GM12878 (cell line): ENCODE measurements around the gene PLAGL1. TPM values are rescaled to one million over a fixed set of nuclear protein-coding genes. Genes with fewer than 3 reads are reported as not detected.
"Not testable (repeated sequence)": the region's sequence is repeated elsewhere in the genome, so short reads cannot be mapped to it uniquely, and the experiment has no call there.

Experiments
- ATAC-seq: fragments of 200-7000 bp; cut with Tn5 transposase; 3 replicates; pipeline ENCODE4 v1.9.1; 2020; ENCODE audit warnings: mild to moderate bottlenecking, moderate library complexity
- BruUV-seq: library from RNA; stranded (reverse); fragments of 400-500 nt; replicated peaks from 2 replicates; lab custom pipeline; 2021; lab: Mats Ljungman, UMichigan
- CTCF ChIA-PET: fragments of 300-600 bp; sonication (Branson Sonifier 250); formaldehyde crosslinking; extraction: SDS; loops from one replicate; lab custom pipeline; 2021; ENCODE audit warnings: inconsistent platforms; lab: Yijun Ruan, JAX
- POLR2A ChIA-PET: fragments of 350-600 bp; formaldehyde crosslinking; extraction: SDS; loops from one replicate; lab custom pipeline; 2021; ENCODE audit warnings: inconsistent platforms; lab: Charles Lee
- RAD21 ChIA-PET: fragments of 300-600 bp; sonication (Branson Sonifier 250); formaldehyde crosslinking; loops from one replicate; lab custom pipeline; 2023; ENCODE audit warnings: antibody characterized with exemption; ENCODE audit not compliant: unreplicated experiment; lab: Charles Lee
- SMC1A ChIA-PET: fragments of 300-600 bp; sonication (Branson Sonifier 250); formaldehyde crosslinking; loops from one replicate; lab custom pipeline; 2023; ENCODE audit not compliant: unreplicated experiment, uncharacterized antibody; lab: Charles Lee
- DNase-seq: peaks from one replicate; pipeline ENCODE4 v3.0.0-alpha.2; 2011; ENCODE audit warnings: low read depth, low spot score
- FAIRE-seq: peaks from 3 replicates; lab custom pipeline; 2011; peaks lifted over from hg19 to GRCh38; lab: Jason Lieb, UNC
- H2AFZ ChIP-seq: 2 replicates; pipeline ENCODE4 v1.6.0; 2011; ENCODE audit warnings: low read depth, low read length, control low read depth; ENCODE audit not compliant: control insufficient read depth
- H3K27ac ChIP-seq: 2 replicates; pipeline ENCODE4 v1.5.1; 2011; ENCODE audit warnings: control low read depth; ENCODE audit not compliant: control insufficient read depth, insufficient read depth
- H3K27me3 ChIP-seq, 2 experiments: replicated peaks in 1 of 2; 2 replicates each; pipeline versions ENCODE4 v1.6.0 to v1.6.1; 2011; ENCODE audit warnings: low read length in 1 of 2; ENCODE audit not compliant: control insufficient read depth in 2 of 2, insufficient read depth in 2 of 2
- H3K36me3 ChIP-seq, 2 experiments: 2 replicates each; pipeline ENCODE4 v1.5.1; 2011; ENCODE audit warnings: low read length in 1 of 2; ENCODE audit not compliant: control insufficient read depth in 2 of 2, insufficient read depth in 2 of 2
- H3K4me1 ChIP-seq: 2 replicates; pipeline ENCODE4 v1.6.1; 2011; ENCODE audit warnings: mild to moderate bottlenecking, low read length, moderate library complexity, mixed read lengths; ENCODE audit not compliant: control insufficient read depth, insufficient read depth
- H3K4me2 ChIP-seq: 2 replicates; pipeline ENCODE4 v1.6.0; 2011; ENCODE audit warnings: control low read depth; ENCODE audit not compliant: control insufficient read depth, insufficient read depth
- H3K4me3 ChIP-seq: fragments of 200-600 bp; sonication (generic); 2 replicates; pipeline ENCODE4 v1.5.1; 2016
- H3K79me2 ChIP-seq: 2 replicates; pipeline ENCODE4 v1.6.0; 2011; ENCODE audit warnings: low read length; ENCODE audit not compliant: control insufficient read depth, insufficient read depth
- H3K9ac ChIP-seq: 2 replicates; pipeline ENCODE4 v1.8.0; 2011; ENCODE audit warnings: low read length, control low read depth, mixed read lengths; ENCODE audit not compliant: control insufficient read depth, insufficient read depth
- H3K9me3 ChIP-seq: replicated peaks from 3 replicates; pipeline ENCODE4 v1.5.1; 2011; ENCODE audit warnings: mild to moderate bottlenecking, low read length; ENCODE audit not compliant: control insufficient read depth, insufficient read depth
- H4K20me1 ChIP-seq: 2 replicates; pipeline ENCODE4 v1.6.0; 2011; ENCODE audit not compliant: control insufficient read depth, insufficient read depth
- CEBPZ ChIP-seq: fragments of 150-350 bp; IDR thresholded peaks from 2 replicates; pipeline ENCODE4 v1.6.1; 2016; ENCODE audit warnings: low read depth, low read length
- PBX3 ChIP-seq: IDR thresholded peaks from 2 replicates; pipeline ENCODE4 v1.6.1; 2011; ENCODE audit warnings: mild to moderate bottlenecking, low read depth, low read length, moderate library complexity; ENCODE audit not compliant: insufficient replicate concordance
- WGBS: methylation state at CpG from one replicate; pipeline ENCODE4 v1.1.6; 2016; ENCODE audit warnings: low lambda C conversion rate; ENCODE audit not compliant: insufficient replicate concordance, insufficient coverage; ENCODE audit errors: missing lambda C conversion rate; 5-methylcytosine and 5-hydroxymethylcytosine counted together
- in situ Hi-C: fragments of 300-500 bp; cut with MboI; formaldehyde crosslinking; loops from 9 replicates; pipeline ENCODE4 v1.14.3; 2018; ENCODE audit warnings: mixed read lengths
- intact Hi-C: fragments of 100-400 bp; cut with micrococcal nuclease; formaldehyde crosslinking; loops from one replicate; pipeline ENCODE4 v1.14.2; 2022; ENCODE audit not compliant: unreplicated experiment
- polyA plus RNA-seq, 11 experiments: library from polyadenylated mRNA; depleted of rRNA in 4 of 11; unstranded in 6 of 11; stranded (reverse) in 5 of 11; fragments of >200 nt; fragmentation: Nextera tagmentation in 4 of 11; fragmentation: Illumina TruSeq in 1 of 11; extraction: Ambion mirVana in 4 of 11; extraction: Trizol in 1 of 11; gene quantifications; 1 replicate in 1 of 11; 2 replicates in 10 of 11; pipeline versions ENCODE4 v1.2.1 to v1.2.3, GENCODE V29; 2011 to 2016; ENCODE audit warnings: inconsistent platforms in 2 of 11, missing spikeins in 2 of 11, low read depth in 1 of 11
- total RNA-seq, 4 experiments: library from RNA; depleted of rRNA in 3 of 4; stranded (reverse); fragments of >200 nt in 3 of 4; fragmentation: Illumina TruSeq in 1 of 4; extraction: Trizol in 1 of 4; gene quantifications; 2 replicates each; pipeline versions ENCODE4 v1.2.1 to v1.2.3, GENCODE V29; 2013 to 2021

The PLAGL1 gene
- total and polyA plus RNA-seq, 10 of the 15 experiments (the other 5 are each of a cell fraction or from before 2014, with no cell fraction given): 2.6 to 19.1 (median 5.7) TPM

- no peak for TF ChIP-seq PBX3
- TF ChIP-seq CEBPZ: no peak
Observed at GRCh38 chr6:144012534-144012933, 4.5 kb upstream of the PLAGL1 start (continued).

- RAD21 ChIA-PET, SMC1A ChIA-PET, H3K9ac ChIP-seq, CTCF ChIA-PET, H3K36me3 ChIP-seq, FAIRE-seq, H3K4me2 ChIP-seq, intact Hi-C loops, POLR2A ChIA-PET, H3K27ac ChIP-seq, ATAC-seq, H3K4me3 ChIP-seq, BruUV-seq, H3K79me2 ChIP-seq, H3K9me3 ChIP-seq, H4K20me1 ChIP-seq, DNase-seq, H3K4me1 ChIP-seq, H3K27me3 ChIP-seq, H2AFZ ChIP-seq: not testable (repeated sequence)
- 100% methylated on average over 2 of the region's 2 CpGs for WGBS
- in situ Hi-C loops: loop anchor here (5.0 to 25.0 kb wide), 3 partner anchors 67 to 1522 kb away; no protein-coding TSS in a partner anchor
Observed at GRCh38 chr6:144009628-144010027, 1.6 kb upstream of the PLAGL1 start.
